ENCODE measurements around the gene RETNLB.

GRCh38 chr3:108779496-108779895 is 22.3 kb upstream of the RETNLB start:
- TF ChIP-seq, protein P1, sequence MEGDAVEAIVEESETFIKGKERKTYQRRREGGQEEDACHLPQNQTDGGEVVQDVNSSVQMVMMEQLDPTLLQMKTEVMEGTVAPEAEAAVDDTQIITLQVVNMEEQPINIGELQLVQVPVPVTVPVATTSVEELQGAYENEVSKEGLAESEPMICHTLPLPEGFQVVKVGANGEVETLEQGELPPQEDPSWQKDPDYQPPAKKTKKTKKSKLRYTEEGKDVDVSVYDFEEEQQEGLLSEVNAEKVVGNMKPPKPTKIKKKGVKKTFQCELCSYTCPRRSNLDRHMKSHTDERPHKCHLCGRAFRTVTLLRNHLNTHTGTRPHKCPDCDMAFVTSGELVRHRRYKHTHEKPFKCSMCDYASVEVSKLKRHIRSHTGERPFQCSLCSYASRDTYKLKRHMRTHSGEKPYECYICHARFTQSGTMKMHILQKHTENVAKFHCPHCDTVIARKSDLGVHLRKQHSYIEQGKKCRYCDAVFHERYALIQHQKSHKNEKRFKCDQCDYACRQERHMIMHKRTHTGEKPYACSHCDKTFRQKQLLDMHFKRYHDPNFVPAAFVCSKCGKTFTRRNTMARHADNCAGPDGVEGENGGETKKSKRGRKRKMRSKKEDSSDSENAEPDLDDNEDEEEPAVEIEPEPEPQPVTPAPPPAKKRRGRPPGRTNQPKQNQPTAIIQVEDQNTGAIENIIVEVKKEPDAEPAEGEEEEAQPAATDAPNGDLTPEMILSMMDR (IDR thresholded peaks at IDR 0.05): no peak
- TF ChIP-seq ZFX (IDR thresholded peaks at IDR 0.05; ENCODE audit: borderline replicate concordance): no peak

Data from 22Rv1 (cell line).